ENCODE results near the gene HES4.
"Not testable (repeated sequence)": the region's sequence is repeated elsewhere in the genome, so short reads cannot be mapped to it uniquely, and the experiment has no call there.

The HES4 gene

DNA sequence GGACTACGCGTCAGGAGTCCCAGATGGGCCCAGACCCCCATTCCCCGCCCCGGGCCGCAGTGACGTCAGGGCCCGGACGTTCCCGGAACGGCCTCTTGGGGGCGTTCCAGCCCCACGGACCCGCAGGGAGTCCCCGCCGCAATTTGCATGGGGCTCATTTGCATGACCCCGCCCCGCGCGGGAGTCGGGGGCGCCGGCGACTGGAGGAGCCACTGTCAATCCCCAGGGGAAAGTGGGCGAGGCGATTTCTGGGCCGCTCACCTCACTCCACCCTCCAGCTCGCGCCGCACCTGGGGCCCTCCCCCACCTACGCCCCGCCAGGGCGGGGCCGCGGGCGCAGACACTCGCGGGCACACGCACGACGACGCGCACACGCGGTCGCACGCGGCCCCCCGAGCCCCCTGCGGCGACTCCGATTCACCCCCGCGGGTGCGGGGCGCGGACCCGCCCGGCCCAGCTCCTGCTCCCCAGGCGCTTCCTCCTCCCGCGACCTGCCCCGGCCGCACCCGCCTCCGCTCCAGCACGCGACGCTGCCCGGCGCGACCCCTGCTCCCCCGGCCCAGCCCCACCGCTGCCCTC is 33.2 kb upstream of the HES4 start:
- Histone ChIP-seq H3K27ac (ENCODE audit: low read depth, low read length) (peak overlapping the region; percentile 5), H3K36me3 (ENCODE audit: control insufficient read depth, insufficient read depth, low read length) (0 out of 2 replicates have a peak, but pooled peaks cover 2% of the 10 kb centered on the region), H3K9ac (ENCODE audit: low read depth, low read length) (no peak overlapping the region), H3K4me1 (ENCODE audit: control insufficient read depth, insufficient read depth, low read length) (peaks cover 8% of the 10 kb centered on the region), H3K4me3 (ENCODE audit: low read depth, low read length) (peak overlapping the region; percentile 68; the same call in 1 of the 2 replicates), H3K27me3 (ENCODE audit: control insufficient read depth, insufficient read depth, low read length) (peaks cover 36% of the 10 kb centered on the region), H3K9me3 (ENCODE audit: control insufficient read depth, insufficient read depth, low read length) (no peaks in the 10 kb centered on the region)

DNA sequence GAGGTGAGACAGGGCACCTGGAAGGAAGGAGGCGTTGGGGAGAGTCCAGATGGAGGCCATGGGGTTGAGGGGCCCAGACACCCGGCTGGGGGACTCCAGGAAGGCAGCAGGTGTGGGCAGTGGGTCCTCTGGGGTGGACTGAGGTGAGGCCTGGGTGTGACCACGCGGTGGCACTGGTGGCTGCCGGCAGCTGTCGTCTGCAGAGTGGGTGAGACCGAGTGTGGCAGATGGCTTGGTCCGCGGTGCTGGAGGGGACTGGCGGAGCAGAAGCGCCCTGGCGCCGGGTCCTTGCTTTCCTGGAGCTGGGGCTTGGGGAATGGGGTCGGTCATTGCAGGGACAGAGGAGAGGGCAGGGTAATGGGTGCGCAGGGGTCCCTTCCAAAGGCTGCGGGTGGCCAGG is 32.5 kb upstream of the HES4 start:
- Histone ChIP-seq H3K27ac (ENCODE audit: low read depth, low read length) (peak overlapping the region; percentile 18), H3K9ac (ENCODE audit: low read depth, low read length) (no peak overlapping the region), H3K4me3 (ENCODE audit: low read depth, low read length) (peak overlapping the region; percentile 32; the same call in 1 of the 2 replicates), H3K9me3 (ENCODE audit: control insufficient read depth, insufficient read depth, low read length) (no peaks in the 10 kb centered on the region), H3K27me3 (ENCODE audit: control insufficient read depth, insufficient read depth, low read length) (peaks cover 30% of the 10 kb centered on the region), H3K4me1 (ENCODE audit: control insufficient read depth, insufficient read depth, low read length) (peaks cover 9% of the 10 kb centered on the region), H3K36me3 (ENCODE audit: control insufficient read depth, insufficient read depth, low read length) (0 out of 2 replicates have a peak, but pooled peaks cover 5% of the 10 kb centered on the region)

DNA sequence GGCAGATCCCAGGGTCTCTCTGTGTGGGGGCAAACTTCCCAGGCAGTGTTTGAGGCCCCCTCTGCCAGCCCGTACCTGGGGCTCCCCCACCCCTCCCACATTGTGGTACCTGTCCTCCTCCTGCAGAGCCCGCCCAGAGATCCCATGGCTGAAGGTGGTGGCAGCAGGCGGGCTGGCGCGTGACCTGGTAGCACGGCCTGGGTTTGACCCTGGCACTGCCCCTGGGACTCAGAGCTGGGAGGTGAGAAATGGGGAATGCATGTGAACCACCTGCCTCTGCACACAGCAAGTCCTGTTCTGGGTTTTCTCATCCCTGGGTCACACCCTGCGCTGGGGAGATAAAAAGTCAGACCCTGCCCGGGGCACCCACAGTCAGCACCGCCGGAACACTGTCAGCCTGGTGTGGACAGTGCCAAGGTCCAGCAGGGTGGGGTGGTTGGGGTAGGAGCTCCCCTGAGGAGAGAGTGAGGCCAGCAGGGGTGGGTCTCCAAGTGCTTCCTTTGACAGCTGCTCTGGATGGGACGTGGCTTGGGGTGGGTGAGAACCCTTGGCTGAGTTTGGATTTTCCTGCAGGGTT is 31.9 kb upstream of the HES4 start:
- Histone ChIP-seq H3K36me3 (ENCODE audit: control insufficient read depth, insufficient read depth, low read length) (0 out of 2 replicates have a peak, but pooled peaks cover 6% of the 10 kb centered on the region), H3K4me3 (ENCODE audit: low read depth, low read length) (no peak overlapping the region), H3K27ac (ENCODE audit: low read depth, low read length) (no peak overlapping the region), H3K9ac (ENCODE audit: low read depth, low read length) (no peak overlapping the region), H3K4me1 (ENCODE audit: control insufficient read depth, insufficient read depth, low read length) (peaks cover 11% of the 10 kb centered on the region), H3K9me3 (ENCODE audit: control insufficient read depth, insufficient read depth, low read length) (no peaks in the 10 kb centered on the region), H3K27me3 (ENCODE audit: control insufficient read depth, insufficient read depth, low read length) (peaks cover 30% of the 10 kb centered on the region)

DNA sequence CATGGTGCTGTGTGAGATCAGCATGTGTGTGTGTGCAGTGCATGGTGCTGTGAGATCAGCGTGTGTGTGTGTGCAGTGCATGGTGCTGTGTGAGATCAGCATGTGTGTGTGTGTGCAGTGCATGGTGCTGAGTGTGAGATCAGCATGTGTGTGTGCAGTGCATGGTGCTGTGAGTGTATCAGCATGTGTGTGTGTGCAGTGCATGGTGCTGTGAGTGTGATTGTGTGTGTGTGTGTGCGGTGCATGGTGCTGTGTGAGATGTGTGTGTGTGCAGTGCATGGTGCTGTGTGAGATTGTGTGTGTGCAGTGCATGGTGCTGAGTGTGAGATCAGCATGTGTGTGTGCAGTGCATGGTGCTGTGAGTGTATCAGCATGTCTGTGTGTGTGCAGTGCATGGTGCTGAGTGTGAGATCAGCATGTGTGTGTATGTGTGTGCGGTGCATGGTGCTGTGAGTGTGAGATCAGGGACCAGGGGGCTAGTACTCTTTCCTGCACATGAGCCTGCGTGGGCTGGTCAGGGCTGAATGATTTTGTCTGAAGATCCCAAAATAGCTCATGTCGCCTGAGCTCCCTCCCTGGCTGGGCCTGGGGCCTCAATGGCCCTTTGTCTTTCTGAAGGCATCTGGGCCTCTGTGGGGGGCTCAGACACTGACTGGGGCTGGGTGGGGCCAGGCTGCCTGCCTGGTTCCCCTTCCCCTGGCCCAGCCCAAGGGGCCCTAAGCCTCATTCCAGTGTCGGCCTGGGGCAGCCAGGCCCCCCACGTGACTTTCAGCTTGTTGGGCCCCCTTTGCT is 31.2 kb upstream of the HES4 start:
- H3K27ac ChIP-seq (ENCODE audit: low read depth, low read length); H3K9me3 ChIP-seq (ENCODE audit: control insufficient read depth, insufficient read depth, low read length); H3K9ac ChIP-seq (ENCODE audit: low read depth, low read length); H3K4me3 ChIP-seq (ENCODE audit: low read depth, low read length); H3K36me3 ChIP-seq (ENCODE audit: control insufficient read depth, insufficient read depth, low read length): not testable (repeated sequence)
- H3K4me1 ChIP-seq (ENCODE audit: control insufficient read depth, insufficient read depth, low read length): peaks cover 18% of the 10 kb centered on the region
- peaks cover 27% of the 10 kb centered on the region for H3K27me3 ChIP-seq (ENCODE audit: control insufficient read depth, insufficient read depth, low read length)

DNA sequence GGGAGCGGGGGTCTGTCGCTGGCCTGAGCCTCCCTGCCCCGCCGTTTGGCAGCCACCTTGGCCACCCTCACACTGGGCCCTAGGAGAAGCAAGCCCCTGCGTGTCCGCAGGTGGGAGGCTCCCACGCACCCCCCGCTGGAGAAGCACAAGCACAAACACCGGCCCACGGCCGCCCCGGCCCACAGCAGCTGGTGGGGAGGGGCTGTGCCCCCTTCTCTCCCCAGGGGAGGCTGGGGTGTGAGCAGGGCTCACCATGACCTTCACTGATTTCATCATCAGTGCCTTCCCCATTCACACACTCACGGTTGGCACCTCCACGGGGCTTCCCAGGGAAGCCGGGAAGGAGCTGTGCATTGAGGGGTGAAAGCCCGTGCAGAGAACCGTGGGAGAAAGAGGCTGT is 27.9 kb upstream of the HES4 start:
- Histone ChIP-seq H3K36me3 (ENCODE audit: control insufficient read depth, insufficient read depth, low read length) (0 out of 2 replicates have a peak, but pooled peaks cover 4% of the 10 kb centered on the region), H3K27me3 (ENCODE audit: control insufficient read depth, insufficient read depth, low read length) (peaks cover 7% of the 10 kb centered on the region), H3K4me3 (ENCODE audit: low read depth, low read length) (no peak overlapping the region), H3K4me1 (ENCODE audit: control insufficient read depth, insufficient read depth, low read length) (peaks cover 47% of the 10 kb centered on the region), H3K9ac (ENCODE audit: low read depth, low read length) (no peak overlapping the region), H3K27ac (ENCODE audit: low read depth, low read length) (no peak overlapping the region), H3K9me3 (ENCODE audit: control insufficient read depth, insufficient read depth, low read length) (no peaks in the 10 kb centered on the region)

DNA sequence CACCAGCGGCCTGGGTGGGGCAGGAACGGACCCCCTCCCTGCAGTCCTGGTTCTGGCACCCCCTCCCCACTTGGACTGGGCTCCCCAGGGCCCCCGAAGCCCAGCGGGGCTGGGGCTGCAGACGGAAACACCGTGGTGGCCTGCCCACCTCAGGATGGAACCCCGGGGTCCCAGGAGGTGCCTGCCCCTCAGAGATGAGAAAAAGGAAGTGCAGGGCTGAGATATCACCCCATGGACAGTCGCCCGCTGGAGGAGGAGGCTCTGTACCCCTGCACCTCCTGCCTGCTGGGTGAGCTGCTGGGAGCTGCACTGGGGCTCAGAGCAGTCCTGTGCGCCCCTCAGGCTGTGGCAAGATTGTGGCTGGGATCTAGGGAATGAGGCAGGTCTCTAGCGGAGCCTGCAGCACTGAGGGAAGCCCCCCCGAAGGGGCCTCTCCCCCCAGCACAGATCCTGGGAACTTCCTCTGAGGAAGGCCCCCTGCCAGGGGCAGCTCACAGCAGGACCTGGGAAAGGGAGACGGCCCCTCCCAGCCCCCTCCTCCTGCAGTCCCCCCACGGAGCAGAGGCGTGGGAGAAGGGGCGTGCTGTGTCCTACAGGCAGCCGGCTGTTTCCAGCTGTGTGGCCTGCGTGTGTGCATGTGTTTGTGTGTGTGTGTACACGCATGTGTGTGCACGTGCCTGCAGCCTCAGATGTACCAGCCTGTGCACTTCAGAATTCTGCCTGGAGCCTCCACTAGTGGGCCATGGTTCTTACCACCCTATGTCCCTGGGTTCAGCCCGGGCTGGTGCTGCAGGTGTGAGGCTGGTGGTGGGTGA is 26.9 kb upstream of the HES4 start:
- peaks cover 46% of the 10 kb centered on the region for H3K4me1 ChIP-seq (ENCODE audit: control insufficient read depth, insufficient read depth, low read length)
- H3K36me3 ChIP-seq (ENCODE audit: control insufficient read depth, insufficient read depth, low read length): peaks cover 8% of the 10 kb centered on the region; the same call in 1 of the 2 replicates
- H3K27ac ChIP-seq (ENCODE audit: low read depth, low read length): no peak overlapping the region
- no peak overlapping the region for H3K4me3 ChIP-seq (ENCODE audit: low read depth, low read length)
- no peaks in the 10 kb centered on the region for H3K9me3 ChIP-seq (ENCODE audit: control insufficient read depth, insufficient read depth, low read length)
- peaks cover 1% of the 10 kb centered on the region for H3K27me3 ChIP-seq (ENCODE audit: control insufficient read depth, insufficient read depth, low read length)
- H3K9ac ChIP-seq (ENCODE audit: low read depth, low read length): no peak overlapping the region

DNA sequence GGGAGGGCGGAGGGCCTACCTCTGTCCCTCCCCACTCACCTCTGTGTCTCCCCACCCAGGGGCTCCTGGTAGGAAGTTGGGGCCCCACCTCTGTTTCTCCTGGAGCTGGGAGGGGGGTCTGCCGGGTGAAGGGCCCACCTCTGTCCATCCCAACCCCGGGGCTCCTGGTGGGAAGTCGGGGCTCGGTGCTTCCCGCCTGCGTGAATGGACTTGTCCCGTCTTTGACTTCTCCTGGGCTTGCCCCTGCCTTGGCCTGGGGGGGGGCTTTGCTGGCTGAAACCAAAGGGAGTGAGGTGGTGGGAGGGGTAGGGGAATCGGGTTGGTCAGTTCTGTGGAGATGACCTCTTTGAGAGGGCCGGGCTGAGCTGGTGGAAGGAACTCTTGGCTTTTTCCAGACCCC is 25.8 kb upstream of the HES4 start:
- H3K36me3 ChIP-seq (ENCODE audit: control insufficient read depth, insufficient read depth, low read length): peaks cover 8% of the 10 kb centered on the region; the same call in 1 of the 2 replicates
- no peak overlapping the region for H3K9ac ChIP-seq (ENCODE audit: low read depth, low read length)
- H3K4me1 ChIP-seq (ENCODE audit: control insufficient read depth, insufficient read depth, low read length): peaks cover 52% of the 10 kb centered on the region
- no peaks in the 10 kb centered on the region; the same call in none of the 2 replicates for H3K27me3 ChIP-seq (ENCODE audit: control insufficient read depth, insufficient read depth, low read length)
- no peaks in the 10 kb centered on the region for H3K9me3 ChIP-seq (ENCODE audit: control insufficient read depth, insufficient read depth, low read length)
- peak overlapping the region; percentile 20 for H3K27ac ChIP-seq (ENCODE audit: low read depth, low read length)
- H3K4me3 ChIP-seq (ENCODE audit: low read depth, low read length): no peak overlapping the region

DNA sequence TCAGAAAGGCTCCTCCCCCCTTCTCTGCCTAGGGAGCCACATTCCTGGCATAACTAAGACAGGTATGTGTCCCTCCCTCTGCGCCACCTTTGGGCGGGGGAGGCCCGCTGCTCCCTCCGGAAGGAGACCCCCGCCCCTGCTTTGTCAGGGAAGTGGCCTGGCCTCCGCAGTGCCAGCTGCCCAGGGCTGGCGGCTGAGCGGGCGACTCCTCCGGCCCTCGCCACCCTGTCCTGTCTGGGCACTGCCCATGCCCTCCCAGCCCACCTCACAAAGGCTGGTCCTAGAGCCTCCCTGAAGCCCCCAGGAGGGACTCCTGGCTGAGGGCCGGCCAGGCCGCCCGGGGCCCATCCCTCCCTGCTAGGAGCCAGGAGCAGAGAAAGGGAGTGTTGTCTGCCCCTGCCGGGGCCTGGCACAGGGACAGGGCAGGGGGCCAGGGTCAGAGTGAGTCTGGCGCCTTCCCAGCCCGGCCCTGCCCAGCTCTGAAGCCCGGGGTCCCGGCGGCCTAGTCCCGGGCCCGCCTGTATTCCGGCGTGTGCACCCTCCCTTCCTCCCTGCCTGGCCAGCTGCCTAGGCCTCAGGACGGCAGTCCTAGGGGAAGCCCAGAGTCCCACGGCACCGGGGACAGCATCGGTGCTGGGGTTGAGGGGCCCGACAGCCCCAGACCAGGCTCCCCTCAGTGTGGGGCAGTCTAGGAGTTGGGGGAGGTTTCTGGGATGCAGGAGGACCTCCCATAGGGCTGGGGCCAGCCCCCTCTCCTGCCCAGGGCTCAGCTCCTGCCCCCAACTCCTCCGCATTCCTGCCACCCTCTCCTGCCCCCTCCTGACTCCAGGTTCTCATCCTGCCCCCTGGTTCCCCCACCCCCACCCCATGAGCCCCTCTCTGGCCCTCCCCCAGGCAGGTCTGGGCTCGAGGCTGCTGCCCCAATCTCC is 25.1 kb upstream of the HES4 start:
- no peaks in the 10 kb centered on the region; the same call in none of the 2 replicates for H3K27me3 ChIP-seq (ENCODE audit: control insufficient read depth, insufficient read depth, low read length)
- peak overlapping the region; percentile 17; the same call in 1 of the 2 replicates for H3K9ac ChIP-seq (ENCODE audit: low read depth, low read length)
- H3K4me1 ChIP-seq (ENCODE audit: control insufficient read depth, insufficient read depth, low read length): peaks cover 52% of the 10 kb centered on the region
- H3K36me3 ChIP-seq (ENCODE audit: control insufficient read depth, insufficient read depth, low read length): peaks cover 8% of the 10 kb centered on the region; the same call in 1 of the 2 replicates
- H3K9me3 ChIP-seq (ENCODE audit: control insufficient read depth, insufficient read depth, low read length): no peaks in the 10 kb centered on the region
- H3K4me3 ChIP-seq (ENCODE audit: low read depth, low read length): peak overlapping the region; percentile 24; the same call in 1 of the 2 replicates
- peak overlapping the region; percentile 80 for H3K27ac ChIP-seq (ENCODE audit: low read depth, low read length)

DNA sequence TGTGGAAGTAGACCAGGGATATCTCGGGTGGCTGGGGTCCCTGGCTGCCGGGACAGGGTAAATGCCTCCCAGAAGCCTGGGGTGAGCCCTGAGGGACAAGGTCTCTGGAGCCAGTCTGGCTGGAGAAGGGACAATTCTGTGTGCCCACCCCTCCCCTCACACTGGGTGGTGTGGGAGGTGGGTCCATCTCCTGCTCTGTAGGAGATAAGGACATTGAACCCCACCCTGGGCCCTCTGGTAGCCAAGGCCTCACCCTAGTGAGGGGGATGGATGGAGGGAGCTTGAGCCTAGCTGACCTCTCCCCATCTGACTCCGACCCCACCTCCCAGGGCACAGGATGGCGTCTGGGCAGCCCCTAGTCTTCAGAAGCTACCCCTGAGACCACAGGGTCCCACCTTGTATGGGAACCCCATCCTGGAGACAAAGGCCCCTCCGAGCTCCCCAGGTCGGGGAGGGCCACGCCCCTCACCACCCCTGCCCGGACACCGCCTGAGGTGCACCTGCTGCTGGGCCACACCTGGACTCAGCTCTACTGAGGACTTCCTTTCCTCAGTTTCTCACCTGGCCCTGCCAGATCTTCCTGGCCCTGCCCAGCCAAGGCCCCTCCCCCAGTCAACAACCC is 24.4 kb upstream of the HES4 start:
- Histone ChIP-seq H3K4me3 (ENCODE audit: low read depth, low read length) (no peak overlapping the region), H3K27ac (ENCODE audit: low read depth, low read length) (peak overlapping the region; percentile 64), H3K27me3 (ENCODE audit: control insufficient read depth, insufficient read depth, low read length) (no peaks in the 10 kb centered on the region; the same call in 1 of the 2 replicates), H3K4me1 (ENCODE audit: control insufficient read depth, insufficient read depth, low read length) (peaks cover 52% of the 10 kb centered on the region), H3K9me3 (ENCODE audit: control insufficient read depth, insufficient read depth, low read length) (no peaks in the 10 kb centered on the region), H3K36me3 (ENCODE audit: control insufficient read depth, insufficient read depth, low read length) (peaks cover 8% of the 10 kb centered on the region; the same call in 1 of the 2 replicates), H3K9ac (ENCODE audit: low read depth, low read length) (no peak overlapping the region)

All from HUES48 (cell line).